HG02943 (cell line): ENCODE measurements around the gene SPATA25.
A peak's percentile ranks its signal among the peaks of the same experiment; 100 is the strongest.
"Not testable (repeated sequence)": the region's sequence is repeated elsewhere in the genome, so short reads cannot be mapped to it uniquely, and the experiment has no call there.

Experiments
- ATAC-seq: cut with Tn5 transposase; IDR thresholded peaks from one replicate; pipeline ENCODE4 v1.9.1; 2021; ENCODE audit warnings: mild to moderate bottlenecking, low read depth, moderate library complexity; ENCODE audit not compliant: unreplicated experiment

SPATA25 gene

DNA sequence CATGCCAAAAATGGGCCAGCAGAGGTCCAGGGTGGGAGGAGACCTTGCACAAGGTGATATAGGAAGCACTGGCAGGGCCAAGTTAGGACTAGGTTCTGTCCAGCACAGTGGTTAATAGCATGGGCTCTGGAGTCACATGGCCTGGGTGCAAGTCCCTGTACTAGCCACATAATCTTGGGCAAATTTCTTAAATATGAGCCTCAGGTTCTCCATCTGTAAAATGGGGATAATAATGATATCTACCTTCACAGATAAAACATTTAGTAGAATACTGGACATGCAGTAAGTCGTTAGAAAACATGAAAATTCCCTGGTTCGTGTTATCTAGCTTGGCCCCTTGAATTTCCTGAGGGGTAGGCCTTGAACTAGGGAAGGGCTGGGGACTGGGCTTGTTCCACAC, 9.9 kb upstream of the SPATA25 start:
- no peak for ATAC-seq

DNA sequence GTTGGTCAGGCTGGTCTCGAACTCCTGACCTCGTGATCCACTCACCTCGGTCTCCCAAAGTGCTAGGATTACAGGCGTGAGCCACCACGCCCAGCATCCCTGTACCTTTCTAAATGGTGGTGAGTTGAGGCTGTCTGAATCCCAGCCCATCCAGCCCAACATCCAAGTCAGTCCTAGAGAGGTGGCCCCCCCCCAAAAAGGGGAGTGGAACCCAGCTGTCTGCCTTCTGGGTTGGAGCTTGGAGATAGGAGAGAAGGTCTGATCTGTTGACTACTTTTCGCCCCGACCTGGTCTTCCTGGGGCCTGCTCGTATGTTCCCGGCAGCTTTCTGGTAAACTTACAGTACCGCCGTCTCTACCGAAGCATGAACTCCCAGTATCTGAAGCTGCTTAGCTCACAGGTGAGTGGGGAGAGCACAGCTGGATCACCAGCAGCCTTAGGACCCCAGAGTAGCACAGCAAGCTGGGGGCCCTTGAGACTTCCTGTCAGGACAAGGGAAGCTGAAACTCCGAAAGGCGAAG, 9.3 kb upstream of the SPATA25 start:
- ATAC-seq: no peak

DNA sequence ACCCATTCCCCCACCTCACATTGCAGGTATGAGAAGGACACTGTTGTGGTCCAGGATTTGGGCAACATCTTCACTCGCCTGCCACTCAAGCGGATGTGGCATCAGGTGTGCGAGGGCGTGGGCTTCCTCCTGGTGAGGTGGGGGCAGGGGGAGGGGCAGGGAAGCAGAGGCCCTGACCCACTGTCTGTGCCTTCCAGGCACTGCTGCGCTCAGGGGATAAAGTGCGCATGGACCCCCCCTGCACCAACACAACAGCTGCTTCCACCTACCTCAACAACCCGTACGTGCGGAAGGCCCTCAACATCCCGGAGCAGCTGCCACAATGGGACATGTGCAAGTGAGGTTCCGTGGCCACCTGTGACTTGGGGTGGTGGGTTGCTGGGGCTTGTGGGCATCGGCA, 7.4 kb upstream of the SPATA25 start:
- ATAC-seq: no peak

DNA sequence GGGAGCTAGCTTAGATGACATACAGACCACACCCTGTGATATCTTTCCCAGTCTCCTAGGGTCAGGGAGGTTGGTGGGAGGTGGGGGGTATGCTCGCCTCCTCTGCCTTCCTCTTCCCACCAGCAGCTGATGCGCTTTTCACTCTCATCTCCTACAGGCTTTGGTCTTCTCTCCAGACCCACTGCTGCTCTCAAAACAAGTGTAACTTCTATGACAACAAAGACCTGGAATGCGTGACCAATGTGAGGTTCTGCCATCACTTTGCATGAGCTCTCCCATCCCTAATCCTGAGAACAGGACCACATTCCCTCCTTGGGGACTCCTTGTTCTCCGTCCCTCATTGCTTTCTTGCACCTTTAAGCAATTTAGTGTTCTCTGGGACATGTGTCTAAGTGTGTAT, 6.4 kb upstream of the SPATA25 start:
- ATAC-seq: no peak

DNA sequence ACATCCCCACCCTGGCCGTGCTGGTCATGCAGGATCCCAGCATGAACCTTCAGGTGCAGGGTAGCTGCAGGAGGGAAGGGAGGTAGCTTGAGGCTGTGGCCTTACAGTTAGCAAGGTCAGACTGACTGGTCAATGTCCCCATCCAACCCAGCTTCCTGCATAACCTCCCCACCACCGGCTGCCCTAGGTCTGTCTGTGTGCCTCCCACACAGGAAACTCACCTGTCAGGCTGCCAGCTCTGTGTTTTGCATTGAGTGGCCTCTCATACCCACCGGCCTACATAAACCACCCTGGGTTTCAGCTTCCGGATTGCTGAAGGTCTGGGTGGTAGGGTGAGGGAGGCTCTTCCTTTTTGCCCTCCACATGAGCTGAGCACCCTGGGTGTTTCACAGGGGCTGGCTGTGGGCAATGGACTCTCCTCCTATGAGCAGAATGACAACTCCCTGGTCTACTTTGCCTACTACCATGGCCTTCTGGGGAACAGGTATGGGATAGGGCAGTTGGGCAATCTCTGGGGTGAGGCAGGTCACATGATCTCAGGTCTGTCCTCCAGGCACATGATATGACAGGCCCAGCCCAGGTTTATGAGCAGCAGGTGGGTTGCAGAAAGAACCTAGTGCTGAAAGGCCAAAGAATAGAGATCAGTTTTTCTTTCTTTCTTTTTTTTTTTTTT, 5.5 kb upstream of the SPATA25 start:
- ATAC-seq: no peak

DNA sequence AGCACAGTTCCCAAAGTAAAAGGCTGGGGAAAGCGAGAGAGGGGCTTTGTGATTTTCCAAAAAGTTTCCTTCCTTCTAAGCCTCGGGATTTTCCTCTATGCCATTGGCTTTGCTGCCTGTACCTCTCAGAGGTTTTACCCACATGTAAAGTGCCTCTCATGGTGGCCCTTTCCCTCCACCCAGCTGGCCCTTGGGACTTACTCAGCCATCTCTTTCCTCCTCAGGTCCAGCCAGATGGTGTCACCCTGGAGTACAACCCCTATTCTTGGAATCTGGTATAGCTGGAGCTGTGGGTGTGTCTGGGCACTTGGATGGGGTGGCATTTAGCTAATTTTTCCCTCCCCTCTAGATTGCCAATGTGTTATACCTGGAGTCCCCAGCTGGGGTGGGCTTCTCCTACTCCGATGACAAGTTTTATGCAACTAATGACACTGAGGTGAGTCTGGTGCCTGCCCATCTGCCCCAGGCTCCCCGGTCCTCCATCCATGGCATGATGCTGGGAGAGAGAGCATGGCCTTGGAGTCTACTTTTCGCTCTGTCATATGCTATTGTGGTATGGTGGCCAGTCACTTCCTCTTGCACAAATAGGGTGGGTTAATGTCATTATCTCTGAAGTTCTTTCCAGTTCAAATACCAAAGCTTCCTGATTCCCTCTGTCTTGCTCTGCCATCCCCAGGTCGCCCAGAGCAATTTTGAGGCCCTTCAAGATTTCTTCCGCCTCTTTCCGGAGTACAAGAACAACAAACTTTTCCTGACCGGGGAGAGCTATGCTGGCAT, 4.8 kb upstream of the SPATA25 start:
- ATAC-seq: no peak

DNA sequence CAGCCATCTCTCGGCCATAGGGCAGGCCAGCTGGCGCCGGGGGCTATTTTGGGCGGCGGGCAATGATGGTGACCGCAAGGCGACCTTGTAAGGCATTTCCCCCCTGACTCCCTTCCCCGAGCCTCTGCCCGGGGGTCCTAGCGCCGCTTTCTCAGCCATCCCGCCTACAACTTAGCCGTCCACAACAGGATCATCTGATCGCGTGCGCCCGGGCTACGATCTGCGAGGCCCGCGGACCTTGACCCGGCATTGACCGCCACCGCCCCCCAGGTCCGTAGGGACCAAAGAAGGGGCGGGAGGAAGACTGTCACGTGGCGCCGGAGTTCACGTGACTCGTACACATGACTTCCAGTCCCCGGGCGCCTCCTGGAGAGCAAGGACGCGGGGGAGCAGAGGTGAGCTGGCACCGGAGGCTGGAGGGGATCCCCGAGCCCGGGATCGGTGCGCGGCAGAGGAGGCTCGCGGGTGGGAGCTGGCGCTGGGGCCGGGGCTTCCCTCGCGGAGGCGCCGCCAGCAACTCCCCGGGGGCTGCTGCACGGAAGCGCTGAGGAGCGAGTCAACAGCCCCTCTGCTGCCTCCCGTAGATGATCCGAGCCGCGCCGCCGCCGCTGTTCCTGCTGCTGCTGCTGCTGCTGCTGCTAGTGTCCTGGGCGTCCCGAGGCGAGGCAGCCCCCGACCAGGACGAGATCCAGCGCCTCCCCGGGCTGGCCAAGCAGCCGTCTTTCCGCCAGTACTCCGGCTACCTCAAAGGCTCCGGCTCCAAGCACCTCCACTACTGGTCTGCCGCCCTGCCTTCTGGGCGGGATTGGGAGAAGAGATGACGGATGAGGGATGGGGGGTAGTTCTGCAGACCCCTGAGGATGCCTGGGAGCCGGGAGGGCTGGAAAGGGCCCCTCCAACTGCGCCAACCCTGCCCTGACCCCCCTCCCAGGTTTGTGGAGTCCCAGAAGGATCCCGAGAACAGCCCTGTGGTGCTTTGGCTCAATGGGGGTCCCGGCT, 3.9 kb upstream of the SPATA25 start, which contains the start of the genes CTSA and NEURL2:
TSS of gene CTSA (plus strand) at position 351 of the 999 bp plus-strand sequence. CDS start at position 585, 234 bp downstream.
TSS of gene NEURL2 (minus strand) at position 224 of the 999 bp plus-strand sequence. CDS start at position 7, 217 bp downstream.
- peak; percentile 71 for ATAC-seq

DNA sequence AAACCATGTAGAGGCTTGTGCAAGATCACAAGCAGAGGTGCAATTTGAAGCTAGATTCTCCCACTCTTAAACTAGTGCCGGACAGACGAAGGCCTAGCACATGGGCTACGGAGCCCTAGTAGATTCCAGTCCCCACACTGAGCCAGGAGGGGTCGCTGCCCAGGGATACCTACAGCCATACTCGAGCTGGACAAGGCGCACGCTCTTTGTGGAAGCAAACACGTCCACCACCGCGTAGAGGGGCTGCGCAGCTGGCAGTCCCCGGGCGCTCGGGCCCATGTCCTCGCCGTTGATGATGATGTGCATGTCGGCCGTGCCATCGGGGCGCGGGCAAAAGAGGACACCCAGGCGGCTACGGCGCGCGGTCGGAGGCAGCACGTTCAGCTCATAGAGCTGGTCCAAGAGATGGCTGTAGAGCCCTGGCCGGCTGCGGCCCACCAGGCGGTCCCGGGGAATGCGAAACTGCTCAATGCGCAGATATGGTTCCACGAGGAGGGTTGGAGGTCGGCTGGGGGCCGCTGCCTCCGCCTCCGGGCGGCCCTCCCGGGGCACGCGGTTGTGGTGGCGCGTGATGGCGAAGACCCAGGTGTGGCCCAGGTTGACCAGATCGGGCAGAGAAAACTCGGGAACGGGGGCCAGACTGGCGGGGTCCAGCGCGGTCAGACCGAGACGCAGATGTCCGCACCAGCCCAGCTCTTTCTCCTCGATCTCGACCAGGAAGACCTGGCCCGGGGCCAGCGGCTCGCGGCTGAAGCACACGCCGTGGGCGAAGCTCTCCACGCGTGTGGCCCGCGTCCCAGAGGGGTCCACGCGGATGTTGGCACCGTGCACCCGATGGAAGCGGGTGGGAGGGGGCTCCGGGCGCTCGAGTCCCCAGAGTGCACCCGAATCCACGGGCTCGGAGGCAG, 2.9 kb upstream of the SPATA25 start:
- ATAC-seq: no peak

DNA sequence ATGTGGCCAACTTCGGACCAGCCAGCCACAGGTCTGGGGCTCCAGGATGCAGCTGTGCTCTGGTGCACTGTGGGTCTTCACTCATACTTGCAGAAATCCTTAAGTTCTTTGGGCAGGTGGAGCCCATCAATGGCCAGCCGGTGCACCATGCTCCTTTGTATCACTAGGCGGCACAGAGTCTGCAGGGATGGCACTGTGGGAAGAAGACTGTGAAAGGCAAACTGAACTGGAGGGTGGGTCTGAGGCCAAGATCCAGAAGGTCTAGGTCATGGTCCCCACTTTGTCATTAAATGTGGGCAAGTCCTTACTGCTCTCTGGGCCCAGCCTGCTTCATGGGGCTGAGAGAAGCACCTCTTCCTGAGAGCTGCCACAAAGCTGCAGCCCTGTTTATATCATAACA, 1.3 kb upstream of the SPATA25 start:
- no peak for ATAC-seq

DNA sequence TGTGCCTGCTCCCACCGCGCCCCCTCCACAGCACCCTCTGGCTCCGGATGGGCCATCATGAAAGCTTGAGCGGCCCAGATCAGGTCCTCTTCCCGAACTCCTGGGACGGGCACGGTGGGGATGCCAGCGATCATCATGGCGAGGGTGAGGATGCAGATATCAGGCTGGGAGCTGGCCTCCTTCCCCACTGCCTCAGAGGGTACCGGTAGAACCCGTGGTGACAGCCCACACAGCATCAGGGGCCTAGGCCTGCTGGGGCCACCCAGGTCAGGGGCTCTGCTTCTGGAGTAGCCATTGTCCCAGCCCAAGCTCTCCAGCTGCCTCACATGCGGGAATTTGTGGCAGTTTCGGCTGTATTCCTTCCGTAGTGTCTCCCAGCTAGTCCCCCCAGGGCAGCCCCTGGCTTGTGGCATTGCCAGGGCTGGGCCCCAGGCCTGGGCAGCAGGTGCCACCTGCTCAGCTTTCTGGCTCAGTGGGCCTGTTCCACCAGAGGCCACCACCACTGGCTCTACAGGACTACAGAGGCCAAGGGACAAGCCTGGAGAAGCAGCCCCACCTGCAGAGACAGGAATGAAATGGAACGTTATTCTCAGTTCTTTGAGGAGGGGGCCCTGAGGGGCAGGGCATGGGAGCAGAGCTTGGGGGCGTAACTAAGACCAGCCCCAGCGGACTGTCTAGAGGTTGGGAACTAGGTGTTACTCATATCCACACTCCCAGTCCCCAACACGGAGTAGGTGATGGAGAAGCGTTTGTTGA, 654 bp downstream of the SPATA25 start:
- ATAC-seq: no peak

DNA sequence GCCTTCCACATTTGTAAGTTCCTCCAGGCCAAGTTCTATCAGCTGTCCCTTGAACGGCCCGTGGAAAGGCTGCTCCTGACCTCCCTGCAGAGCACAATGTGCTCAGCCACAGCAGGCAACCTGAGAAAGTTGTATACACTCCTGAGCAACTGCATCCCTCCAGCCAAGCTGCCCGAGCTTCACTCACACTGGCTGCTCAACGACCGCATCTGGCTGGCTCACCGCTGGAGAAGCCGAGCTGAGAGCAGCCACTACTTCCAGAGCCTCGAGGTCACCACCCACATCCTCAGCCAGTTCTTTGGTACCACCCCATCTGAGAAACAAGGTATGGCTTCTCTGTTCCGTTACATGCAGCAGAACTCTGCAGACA, 4.3 kb downstream of the SPATA25 start:
- ATAC-seq: no peak

DNA sequence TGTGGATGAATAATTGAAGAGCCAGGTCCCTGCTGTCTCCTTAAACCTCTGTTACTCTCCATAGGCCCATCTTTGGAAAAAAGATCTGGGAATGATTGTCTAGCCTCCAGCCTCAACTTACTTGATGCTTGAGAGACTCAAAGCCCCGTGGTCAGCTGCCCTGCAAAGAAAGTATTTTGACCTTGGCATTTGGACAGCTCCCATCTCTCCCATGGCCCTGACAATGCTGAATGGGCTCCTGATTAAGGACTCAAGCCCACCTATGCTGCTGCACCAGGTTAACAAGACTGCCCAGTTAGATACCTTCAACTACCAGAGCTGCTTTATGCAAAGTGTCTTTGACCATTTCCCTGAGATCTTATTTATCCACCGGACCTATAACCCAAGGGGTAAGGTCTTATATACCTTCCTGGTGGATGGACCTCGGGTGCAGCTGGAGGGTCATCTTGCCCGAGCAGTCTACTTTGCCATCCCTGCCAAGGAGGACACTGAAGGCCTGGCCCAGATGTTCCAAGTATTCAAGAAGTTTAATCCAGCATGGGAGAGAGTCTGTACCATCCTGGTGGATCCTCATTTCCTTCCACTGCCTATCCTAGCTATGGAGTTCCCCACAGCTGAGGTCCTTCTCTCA, 4.8 kb downstream of the SPATA25 start:
- ATAC-seq: no peak

DNA sequence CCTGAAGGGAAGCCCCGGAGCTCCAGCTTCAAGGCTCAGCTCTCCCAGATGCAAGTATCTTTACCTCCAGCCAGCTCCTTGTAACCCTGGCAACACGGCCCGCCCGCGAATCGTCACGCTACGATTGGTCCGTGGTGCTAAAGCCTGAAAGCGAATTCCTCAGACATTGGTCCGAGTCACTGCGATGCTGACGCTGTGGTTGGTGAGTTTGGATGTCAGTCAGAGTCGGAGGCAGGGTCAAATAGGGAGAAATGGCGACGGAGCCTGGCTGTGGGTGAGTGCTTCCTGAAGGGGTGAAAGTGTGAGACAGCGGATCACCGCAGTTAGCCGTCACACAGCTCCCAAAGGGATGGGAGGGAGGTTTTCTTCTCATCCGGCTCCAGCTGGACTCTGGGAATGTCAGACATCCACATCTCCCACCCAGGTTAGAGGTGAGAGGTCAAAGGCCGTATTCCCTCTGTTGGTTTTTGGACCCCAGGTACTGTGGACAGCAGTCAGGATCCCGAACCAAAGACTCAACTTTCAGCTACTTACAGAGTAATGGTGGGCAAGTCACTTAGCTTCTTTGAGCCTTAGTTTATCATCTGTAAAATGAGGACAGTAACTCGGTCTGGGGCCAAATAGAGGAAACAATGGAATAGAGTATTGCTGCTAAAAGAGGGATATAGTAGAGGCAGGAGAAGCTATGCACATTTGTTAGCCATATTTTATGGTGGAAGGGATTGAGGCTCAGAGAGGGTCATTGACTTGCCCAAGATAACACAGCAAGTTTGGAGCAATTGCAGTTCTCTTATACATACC, 6.2 kb downstream of the SPATA25 start, which contains the start of gene ZSWIM1:
TSS of gene ZSWIM1 (plus strand) at position 240 of the 801 bp plus-strand sequence. CDS start 1,366 bp downstream, outside the sequence.
- ATAC-seq: peak; percentile 98

DNA sequence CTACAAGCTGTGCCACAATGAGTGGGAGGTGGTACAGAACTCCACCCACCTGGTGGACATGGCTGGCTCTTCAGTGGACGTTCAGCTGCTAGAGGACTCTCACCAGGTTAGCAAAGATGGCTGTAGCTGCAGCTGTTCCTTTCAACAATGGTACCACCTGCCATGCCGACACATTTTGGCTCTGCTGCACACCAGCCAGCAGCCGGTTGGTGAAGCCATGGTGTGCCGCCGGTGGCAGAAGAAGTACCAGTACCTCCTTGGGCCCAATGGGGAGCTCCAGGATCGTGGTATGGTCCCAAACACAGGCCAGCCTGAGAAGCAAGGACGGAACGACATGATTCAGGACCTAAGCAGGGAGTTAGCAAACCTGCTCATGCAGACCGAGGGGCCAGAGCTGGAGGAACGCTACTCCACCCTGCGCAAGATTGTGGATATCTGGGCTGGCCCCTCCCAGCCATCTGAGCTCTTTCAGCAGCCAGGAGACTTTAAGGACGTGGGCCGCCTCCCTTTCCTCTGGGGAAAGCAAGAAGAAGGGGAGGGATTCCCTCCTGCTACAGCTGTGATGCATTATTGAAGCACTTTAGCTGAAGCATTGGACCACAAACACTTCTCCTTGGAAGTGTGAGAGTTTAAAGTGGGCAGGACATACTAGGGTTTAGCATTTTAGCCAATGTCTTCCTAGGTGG, 9.2 kb downstream of the SPATA25 start:
- no peak for ATAC-seq

DNA sequence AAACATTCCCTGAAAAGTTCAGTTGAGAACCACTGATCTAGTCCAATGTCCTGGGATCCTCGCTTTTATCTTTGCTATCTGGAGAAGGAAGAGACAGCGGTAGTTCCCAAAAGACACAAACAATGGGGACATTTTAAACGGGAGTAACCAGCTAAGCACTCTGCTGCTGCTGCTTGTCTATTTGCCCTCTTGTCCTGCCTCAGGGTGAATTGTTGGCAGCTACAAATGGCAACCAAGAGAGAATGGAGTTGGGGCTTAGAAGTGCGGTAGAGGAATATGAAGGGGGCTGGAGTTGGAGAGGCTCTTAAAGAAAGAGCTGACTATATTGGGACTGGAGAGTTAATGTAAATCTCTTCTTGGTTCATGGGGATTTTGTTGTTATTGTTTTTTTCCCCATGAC, 12.8 kb downstream of the SPATA25 start:
- ATAC-seq: no peak

DNA sequence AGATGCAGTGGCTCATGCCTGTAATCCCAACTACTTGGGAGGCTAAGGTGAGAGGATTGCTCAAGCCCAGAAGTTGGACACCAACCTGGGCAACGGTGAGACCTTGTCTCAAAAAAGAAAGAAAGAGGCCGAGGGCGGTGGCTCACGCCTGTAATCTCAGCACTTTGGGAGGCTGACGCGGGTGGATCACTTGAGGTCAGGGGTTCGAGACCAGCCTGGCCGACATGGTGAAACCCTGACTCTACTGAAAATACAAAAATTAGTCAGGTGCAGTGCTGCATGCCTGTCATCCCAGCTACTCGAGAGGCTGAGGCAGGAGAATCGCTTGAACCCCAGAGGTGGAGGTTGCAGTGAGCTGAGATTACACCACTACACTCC, 13.3 kb downstream of the SPATA25 start:
- ATAC-seq: not testable (repeated sequence)
